ENCODE measurements around the gene RYR2. TPM values are rescaled to one million over a fixed set of nuclear protein-coding genes. Genes with fewer than 3 reads are reported as not detected.

RYR2 gene
- total RNA-seq, 1 donor from 2014 or later, result 47.0 TPM

- no peak for DNase-seq
- H3K4me3 Mint-ChIP-seq (ENCODE audit: unreplicated experiment), result no peak overlapping the region
- H3K4me1 Mint-ChIP-seq (ENCODE audit: low read depth, unreplicated experiment), result no peaks in the 10 kb centered on the region
- H3K27ac Mint-ChIP-seq (ENCODE audit: unreplicated experiment), result no peak overlapping the region
- no peaks in the 10 kb centered on the region for H3K27me3 Mint-ChIP-seq (ENCODE audit: unreplicated experiment)
- no peak for TF ChIP-seq CTCF (IDR thresholded peaks at IDR 0.05; ENCODE audit: partially characterized antibody, unreplicated experiment)
- no peaks in the 10 kb centered on the region for H3K36me3 Mint-ChIP-seq (ENCODE audit: unreplicated experiment)
- H3K9me3 Mint-ChIP-seq (ENCODE audit: unreplicated experiment), result no peaks in the 10 kb centered on the region
Observed at GRCh38 chr1:237471956-237472355, 430.0 kb downstream of the RYR2 start.

GRCh38 chr1:237473854-237474253 is 431.9 kb downstream of the RYR2 start:
- Mint-ChIP-seq H3K27ac (ENCODE audit: unreplicated experiment) (no peak overlapping the region), H3K9me3 (ENCODE audit: unreplicated experiment) (no peaks in the 10 kb centered on the region), H3K27me3 (ENCODE audit: unreplicated experiment) (no peaks in the 10 kb centered on the region), H3K4me1 (ENCODE audit: low read depth, unreplicated experiment) (no peaks in the 10 kb centered on the region), H3K36me3 (ENCODE audit: unreplicated experiment) (no peaks in the 10 kb centered on the region), H3K4me3 (ENCODE audit: unreplicated experiment) (no peak overlapping the region)
- no peak for DNase-seq
- no peak for TF ChIP-seq CTCF (IDR thresholded peaks at IDR 0.05; ENCODE audit: partially characterized antibody, unreplicated experiment)

- H3K9me3 Mint-ChIP-seq (ENCODE audit: unreplicated experiment), result no peaks in the 10 kb centered on the region
- H3K4me1 Mint-ChIP-seq (ENCODE audit: low read depth, unreplicated experiment), result no peaks in the 10 kb centered on the region
- H3K4me3 Mint-ChIP-seq (ENCODE audit: unreplicated experiment), result no peak overlapping the region
- DNase-seq, result no peak
- no peak for TF ChIP-seq CTCF (IDR thresholded peaks at IDR 0.05; ENCODE audit: partially characterized antibody, unreplicated experiment)
- H3K27me3 Mint-ChIP-seq (ENCODE audit: unreplicated experiment), result no peaks in the 10 kb centered on the region
- no peak overlapping the region for H3K27ac Mint-ChIP-seq (ENCODE audit: unreplicated experiment)
- H3K36me3 Mint-ChIP-seq (ENCODE audit: unreplicated experiment), result no peaks in the 10 kb centered on the region
Observed at GRCh38 chr1:237478082-237478481, 436.1 kb downstream of the RYR2 start.

- Mint-ChIP-seq H3K36me3 (ENCODE audit: unreplicated experiment) (no peaks in the 10 kb centered on the region), H3K4me1 (ENCODE audit: low read depth, unreplicated experiment) (no peaks in the 10 kb centered on the region), H3K27ac (ENCODE audit: unreplicated experiment) (no peak overlapping the region), H3K9me3 (ENCODE audit: unreplicated experiment) (no peaks in the 10 kb centered on the region), H3K4me3 (ENCODE audit: unreplicated experiment) (no peak overlapping the region), H3K27me3 (ENCODE audit: unreplicated experiment) (no peaks in the 10 kb centered on the region)
- no peak for DNase-seq
- no peak for TF ChIP-seq CTCF (IDR thresholded peaks at IDR 0.05; ENCODE audit: partially characterized antibody, unreplicated experiment)
Observed at GRCh38 chr1:237478842-237479241, 436.9 kb downstream of the RYR2 start.

GRCh38 chr1:237482777-237483176 is 440.8 kb downstream of the RYR2 start:
- Mint-ChIP-seq H3K27me3 (ENCODE audit: unreplicated experiment) (no peaks in the 10 kb centered on the region), H3K4me3 (ENCODE audit: unreplicated experiment) (no peak overlapping the region), H3K36me3 (ENCODE audit: unreplicated experiment) (no peaks in the 10 kb centered on the region), H3K9me3 (ENCODE audit: unreplicated experiment) (no peaks in the 10 kb centered on the region), H3K4me1 (ENCODE audit: low read depth, unreplicated experiment) (peaks cover 9% of the 10 kb centered on the region), H3K27ac (ENCODE audit: unreplicated experiment) (no peak overlapping the region)
- no peak for TF ChIP-seq CTCF (IDR thresholded peaks at IDR 0.05; ENCODE audit: partially characterized antibody, unreplicated experiment)
- no peak for DNase-seq
